Coronary artery (tissue), 2 donors: ENCODE results near the gene VSIG4.
"Not testable (repeated sequence)": the region's sequence is repeated elsewhere in the genome, so short reads cannot be mapped to it uniquely, and the experiment has no call there.

ENCODE experiments used
- DNase-seq: peaks from one replicate; pipeline ENCODE4 v3.0.0-alpha.2; 2017; ENCODE audit warnings: low spot score
- H3K27ac ChIP-seq, 2 donors: fragments of 200-600 bp; sonication (generic); one replicate each; pipeline ENCODE4 v1.5.1; 2016 to 2019
- H3K4me3 ChIP-seq: fragments of 200-600 bp; sonication (generic); 2 replicates; pipeline ENCODE4 v1.5.1; 2016; ENCODE audit warnings: mild to moderate bottlenecking, moderate library complexity
- CTCF ChIP-seq: fragments of 200-600 bp; sonication (generic); IDR thresholded peaks from one replicate; pipeline ENCODE4 v1.5.1; 2019; ENCODE audit warnings: antibody characterized with exemption

VSIG4 gene

GRCh38 chrX:65976161-65976560 lies 63.7 kb downstream of the VSIG4 start:
- no peak for TF ChIP-seq CTCF
- Histone ChIP-seq H3K4me3 (no peak overlapping the region), H3K27ac (no peak overlapping the region)
- DNase-seq: no peak

GRCh38 chrX:65975161-65975751 lies 64.6 kb downstream of the VSIG4 start:
- H3K27ac ChIP-seq, H3K4me3 ChIP-seq, DNase-seq: not testable (repeated sequence)
